ENCODE measurements around the gene TST.

TST gene

DNA sequence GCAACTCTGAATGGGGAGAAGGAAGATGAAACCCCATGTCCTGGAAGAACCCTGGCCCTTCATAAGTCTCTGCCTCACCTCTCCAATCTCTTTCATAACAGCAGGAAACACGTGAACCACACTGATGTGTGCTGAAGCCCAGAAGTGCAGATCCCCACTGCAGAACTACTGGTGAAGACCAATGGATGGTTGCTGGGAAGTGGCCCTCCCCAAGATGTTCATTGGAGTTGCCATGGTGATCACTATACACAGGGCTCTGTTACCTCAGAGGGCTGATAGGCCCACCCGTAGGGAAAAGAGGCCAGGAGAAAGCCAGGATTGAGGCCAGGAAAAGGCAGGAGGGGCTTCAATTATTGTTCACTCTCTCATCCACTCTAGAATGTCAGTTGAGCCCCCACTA, 11.6 kb downstream of the TST start:
- DNase-seq (ENCODE audit: extremely low read depth, low read depth), result no peak
- no peak overlapping the region for H3K4me3 ChIP-seq (replicated peaks; ENCODE audit: low read depth, low read length)
- TF ChIP-seq, protein P1, sequence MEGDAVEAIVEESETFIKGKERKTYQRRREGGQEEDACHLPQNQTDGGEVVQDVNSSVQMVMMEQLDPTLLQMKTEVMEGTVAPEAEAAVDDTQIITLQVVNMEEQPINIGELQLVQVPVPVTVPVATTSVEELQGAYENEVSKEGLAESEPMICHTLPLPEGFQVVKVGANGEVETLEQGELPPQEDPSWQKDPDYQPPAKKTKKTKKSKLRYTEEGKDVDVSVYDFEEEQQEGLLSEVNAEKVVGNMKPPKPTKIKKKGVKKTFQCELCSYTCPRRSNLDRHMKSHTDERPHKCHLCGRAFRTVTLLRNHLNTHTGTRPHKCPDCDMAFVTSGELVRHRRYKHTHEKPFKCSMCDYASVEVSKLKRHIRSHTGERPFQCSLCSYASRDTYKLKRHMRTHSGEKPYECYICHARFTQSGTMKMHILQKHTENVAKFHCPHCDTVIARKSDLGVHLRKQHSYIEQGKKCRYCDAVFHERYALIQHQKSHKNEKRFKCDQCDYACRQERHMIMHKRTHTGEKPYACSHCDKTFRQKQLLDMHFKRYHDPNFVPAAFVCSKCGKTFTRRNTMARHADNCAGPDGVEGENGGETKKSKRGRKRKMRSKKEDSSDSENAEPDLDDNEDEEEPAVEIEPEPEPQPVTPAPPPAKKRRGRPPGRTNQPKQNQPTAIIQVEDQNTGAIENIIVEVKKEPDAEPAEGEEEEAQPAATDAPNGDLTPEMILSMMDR (IDR thresholded peaks at IDR 0.05; ENCODE audit: low read depth, low read length, missing control alignments), result no peak

DNA sequence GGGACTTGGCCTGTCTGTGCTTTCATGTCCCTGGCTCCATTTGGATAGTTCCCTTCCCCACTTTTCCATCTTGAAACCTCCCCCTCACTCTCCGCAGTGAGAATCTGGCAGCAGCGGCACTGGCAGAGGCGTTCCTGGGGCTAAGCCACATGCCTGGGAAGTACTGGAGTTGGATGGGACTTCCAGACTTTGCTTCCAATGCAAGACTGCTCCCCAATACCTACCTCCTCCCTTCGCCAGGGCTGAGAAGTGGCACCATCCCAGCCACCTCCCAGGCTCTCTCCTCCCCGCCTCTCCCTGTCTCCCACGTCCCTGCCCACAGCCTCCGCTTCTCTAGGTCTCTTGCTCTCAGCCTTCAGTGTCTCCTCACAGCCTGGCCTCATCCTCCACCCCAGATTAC, 16.6 kb downstream of the TST start:
- TF ChIP-seq, protein P1 (IDR thresholded peaks at IDR 0.05; ENCODE audit: low read depth, low read length, missing control alignments), result no peak
- no peak for DNase-seq (ENCODE audit: extremely low read depth, low read depth)
- no peak overlapping the region for H3K4me3 ChIP-seq (replicated peaks; ENCODE audit: low read depth, low read length)

DNA sequence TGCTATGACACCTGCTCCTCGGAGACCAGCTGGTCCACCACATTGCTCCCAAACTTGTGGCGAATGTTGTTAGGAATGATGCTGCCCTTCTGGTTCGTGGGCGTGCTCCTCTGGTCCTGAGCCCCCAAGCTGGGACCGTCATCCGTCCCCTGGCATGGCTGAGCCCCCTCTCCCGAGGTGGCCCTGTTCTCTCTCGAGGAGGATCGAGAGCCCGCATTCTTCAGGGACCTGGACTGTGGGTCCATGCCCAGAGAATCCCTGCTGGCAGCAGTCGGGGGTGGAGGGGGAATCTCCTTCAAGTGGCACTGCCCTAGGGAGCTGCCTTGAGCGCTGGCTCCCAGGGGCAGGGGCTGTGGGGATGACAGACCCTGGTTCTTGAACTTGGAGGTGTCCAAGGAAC, 17.4 kb downstream of the TST start:
- no peak overlapping the region for H3K4me3 ChIP-seq (replicated peaks; ENCODE audit: low read depth, low read length)
- TF ChIP-seq, protein P1 (IDR thresholded peaks at IDR 0.05; ENCODE audit: low read depth, low read length, missing control alignments), result no peak
- DNase-seq (ENCODE audit: extremely low read depth, low read depth), result no peak

DNA sequence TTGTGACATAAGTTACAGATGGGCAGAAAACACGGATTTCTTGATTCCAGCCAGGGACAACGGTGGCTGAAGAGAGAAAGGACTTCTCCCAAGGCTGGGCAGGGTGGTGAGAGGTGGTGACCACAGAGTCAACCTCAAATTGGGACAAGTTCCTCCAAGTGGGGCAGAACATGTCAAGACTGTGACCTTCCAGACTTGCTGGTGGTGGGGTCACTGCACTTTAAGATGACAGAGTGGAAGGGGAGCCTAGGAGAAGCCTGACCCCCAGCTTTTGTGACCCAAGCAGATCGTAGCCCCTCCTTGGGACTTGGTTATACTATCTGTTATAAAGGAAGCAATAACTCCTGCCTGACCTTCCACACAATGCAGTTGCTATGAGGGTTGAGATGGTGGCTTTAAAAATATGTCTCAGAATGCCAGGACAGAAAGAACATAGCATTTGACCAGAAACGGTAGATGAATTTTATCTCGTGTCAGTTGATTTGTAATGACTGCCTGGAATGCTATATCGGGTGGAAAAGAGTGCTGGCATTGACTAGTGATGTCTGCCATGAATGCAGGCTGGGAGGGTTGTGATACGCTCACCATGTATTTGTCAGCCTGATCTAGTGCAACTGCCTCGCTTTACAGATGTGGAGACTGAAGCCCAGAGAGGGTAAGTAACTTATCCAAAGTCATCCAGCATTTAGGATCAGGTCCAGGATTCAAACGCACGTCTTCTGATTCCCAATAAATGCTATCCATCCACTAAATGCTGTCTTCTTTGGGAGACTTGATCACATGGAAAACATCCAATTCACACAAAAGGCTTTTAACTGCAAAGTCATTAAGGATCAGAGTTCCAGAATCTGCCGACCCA, 18.3 kb downstream of the TST start:
- TF ChIP-seq, protein P1 (IDR thresholded peaks at IDR 0.05; ENCODE audit: low read depth, low read length, missing control alignments), result no peak
- no peak for DNase-seq (ENCODE audit: extremely low read depth, low read depth)
- H3K4me3 ChIP-seq (replicated peaks; ENCODE audit: low read depth, low read length), result no peak overlapping the region

DNA sequence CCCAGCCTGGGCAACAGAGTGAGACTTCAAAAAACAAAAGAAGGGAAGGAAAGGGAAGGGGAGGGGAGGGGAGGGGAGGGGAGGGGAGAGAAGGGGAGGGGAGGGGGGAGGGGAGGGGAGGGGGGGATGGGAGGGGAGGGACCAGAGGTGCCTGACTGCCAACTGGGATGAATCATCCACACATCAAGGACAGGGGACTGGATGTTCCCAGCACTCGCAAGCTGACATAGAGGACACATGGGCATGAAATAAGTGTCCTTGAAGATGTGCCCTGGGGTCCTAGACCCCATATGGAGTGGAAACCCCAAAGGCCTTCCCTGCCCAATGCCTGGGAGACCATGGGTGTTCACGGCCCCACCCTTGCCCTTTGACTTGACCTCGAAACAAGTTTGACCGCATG, 19.8 kb downstream of the TST start:
- DNase-seq (ENCODE audit: extremely low read depth, low read depth), result no peak
- no peak overlapping the region for H3K4me3 ChIP-seq (replicated peaks; ENCODE audit: low read depth, low read length)
- TF ChIP-seq, protein P1 (IDR thresholded peaks at IDR 0.05; ENCODE audit: low read depth, low read length, missing control alignments), result no peak

DNA sequence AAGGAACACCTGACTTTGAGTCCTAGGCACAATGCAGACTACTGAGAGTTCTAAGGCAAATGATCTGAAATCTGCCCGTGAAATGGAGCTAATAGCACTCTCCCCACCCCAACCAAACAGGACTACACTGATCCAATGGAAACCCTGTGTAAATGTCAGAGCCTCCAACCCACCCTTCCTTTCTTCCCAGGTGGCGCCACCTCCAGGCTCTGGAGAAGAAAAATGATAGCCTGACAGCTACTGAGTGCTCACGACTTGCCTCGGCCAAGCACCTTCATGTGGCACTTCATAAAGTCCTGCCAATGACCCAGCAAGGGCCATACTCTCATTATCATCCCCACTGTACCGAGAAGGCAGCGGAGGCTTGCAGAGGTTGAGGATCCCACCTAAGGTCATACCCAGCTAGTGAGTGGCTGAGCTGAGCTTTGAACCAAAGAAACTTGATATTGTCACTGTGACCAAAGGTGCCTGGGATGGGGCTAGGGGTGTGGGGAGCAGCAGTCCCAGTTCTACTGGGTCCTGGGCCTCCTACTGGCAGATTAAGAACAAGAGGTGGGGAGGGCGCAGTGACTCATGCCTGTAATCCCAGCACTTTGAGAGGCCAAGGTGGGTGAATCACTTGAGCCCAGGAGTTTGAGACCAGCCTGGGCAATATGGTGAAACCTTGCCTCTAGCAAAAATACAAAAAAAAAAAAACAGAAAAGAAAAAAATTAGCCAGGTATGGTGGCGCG, 20.5 kb downstream of the TST start:
- no peak overlapping the region for H3K4me3 ChIP-seq (replicated peaks; ENCODE audit: low read depth, low read length)
- TF ChIP-seq, protein P1 (IDR thresholded peaks at IDR 0.05; ENCODE audit: low read depth, low read length, missing control alignments), result no peak
- DNase-seq (ENCODE audit: extremely low read depth, low read depth), result no peak

Measured in HFF-Myc (cell line).